Measurements from ENCODE around the gene SOS1.
"Not testable (repeated sequence)": the region's sequence is repeated elsewhere in the genome, so short reads cannot be mapped to it uniquely, and the experiment has no call there.

SOS1 gene

GRCh38 chr2:38951766-38952165, 169.1 kb downstream of the SOS1 start:
- TF ChIP-seq POLR2A (IDR thresholded peaks at IDR 0.05; ENCODE audit: low read depth, low read length) (no peak), TAF1 (IDR thresholded peaks at IDR 0.05; ENCODE audit: borderline replicate concordance, low read depth, low read length) (no peak)
- no peak for DNase-seq (ENCODE audit: insufficient read length)
- FAIRE-seq, result no peak

GRCh38 chr2:38948995-38949394, 171.9 kb downstream of the SOS1 start:
- FAIRE-seq (no peak), DNase-seq (ENCODE audit: insufficient read length) (no peak)
- TF ChIP-seq TAF1 (IDR thresholded peaks at IDR 0.05; ENCODE audit: borderline replicate concordance, low read depth, low read length), result no peak
- TF ChIP-seq POLR2AphosphoS5 (IDR thresholded peaks at IDR 0.05; ENCODE audit: low read depth, low read length), result no peak
- no peak for TF ChIP-seq POLR2A (IDR thresholded peaks at IDR 0.05; ENCODE audit: low read depth, low read length)

DNA sequence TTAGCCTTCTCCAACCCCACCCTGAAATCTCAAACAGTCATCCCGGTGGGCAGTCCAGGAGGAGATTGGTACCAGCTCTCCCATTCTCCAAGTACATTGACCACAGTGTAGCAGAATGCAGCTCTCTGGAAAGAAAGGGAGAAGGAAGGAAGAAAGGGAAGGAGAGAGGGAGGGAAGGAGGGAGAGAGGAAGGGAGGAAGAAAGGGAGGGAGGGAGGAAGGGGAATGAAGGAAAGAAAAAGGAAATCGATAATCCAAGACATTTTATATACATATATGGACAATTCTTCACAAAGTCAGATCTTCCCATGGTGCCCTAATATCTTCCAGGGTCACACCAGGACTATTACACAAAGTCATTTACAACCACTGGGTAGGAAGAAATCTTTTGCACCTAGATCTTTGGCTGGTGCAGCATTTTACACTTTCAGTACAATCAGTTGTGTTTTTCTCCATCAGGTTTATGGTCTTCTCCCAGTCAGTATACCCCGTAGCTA, 172.4 kb downstream of the SOS1 start:
- TF ChIP-seq TAF1 (IDR thresholded peaks at IDR 0.05; ENCODE audit: borderline replicate concordance, low read depth, low read length) (no peak), POLR2A (IDR thresholded peaks at IDR 0.05; ENCODE audit: low read depth, low read length) (no peak), POLR2AphosphoS5 (IDR thresholded peaks at IDR 0.05; ENCODE audit: low read depth, low read length) (no peak)
- DNase-seq (ENCODE audit: insufficient read length), result no peak
- no peak for FAIRE-seq

DNA sequence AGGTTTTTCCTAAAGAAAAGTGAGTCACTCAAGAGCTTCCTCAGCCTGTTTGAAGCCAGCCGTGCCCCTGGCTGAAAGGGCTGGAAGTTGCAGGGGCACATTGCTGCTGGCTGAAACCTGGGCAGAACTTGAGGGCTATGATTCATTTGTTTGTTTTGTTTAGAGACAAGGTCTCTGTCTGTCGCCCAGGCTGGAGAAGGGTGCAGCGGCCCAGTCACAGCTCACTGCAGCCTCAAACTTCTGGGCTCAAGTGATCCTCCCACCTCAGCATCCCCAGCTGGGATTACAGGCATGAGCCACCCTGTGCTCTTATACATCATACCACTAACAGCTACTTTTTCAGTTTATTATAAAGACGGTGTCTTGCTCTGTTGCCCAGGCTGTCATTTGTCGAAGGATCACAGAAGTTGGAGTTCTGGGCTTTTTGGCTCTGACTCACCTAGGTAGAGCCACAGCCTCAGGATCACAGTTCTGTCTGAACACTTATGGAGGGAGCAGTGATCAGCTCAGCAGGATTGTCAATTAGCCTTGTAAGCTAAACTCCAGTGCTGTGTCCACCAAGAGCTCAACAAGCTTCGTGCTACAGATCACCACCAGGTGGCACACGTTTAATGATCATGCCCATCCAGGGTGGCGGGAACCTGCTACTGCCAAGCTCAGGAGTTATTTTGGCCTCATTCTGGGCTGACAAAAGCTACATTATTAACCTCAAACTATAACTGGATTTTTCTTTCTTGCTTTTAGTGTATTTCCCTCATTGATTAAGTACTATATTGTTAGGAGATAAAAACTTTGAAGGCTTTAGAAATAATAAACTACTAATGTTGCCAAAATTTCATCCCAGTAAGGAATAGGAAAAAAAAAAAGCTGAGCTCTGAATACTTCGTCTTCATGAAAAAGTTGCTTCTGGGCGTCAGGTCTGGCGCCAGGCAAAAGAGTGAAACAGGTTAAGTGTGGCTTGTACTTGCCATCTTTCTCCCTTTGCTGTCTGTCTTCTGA, 173.3 kb downstream of the SOS1 start:
- FAIRE-seq (peak; percentile 89), DNase-seq (ENCODE audit: insufficient read length) (peak; percentile 38)
- TF ChIP-seq POLR2AphosphoS5 (IDR thresholded peaks at IDR 0.05; ENCODE audit: low read depth, low read length) (no peak), POLR2A (IDR thresholded peaks at IDR 0.05; ENCODE audit: low read depth, low read length) (no peak), TAF1 (IDR thresholded peaks at IDR 0.05; ENCODE audit: borderline replicate concordance, low read depth, low read length) (no peak)

GRCh38 chr2:38945911-38946310, 174.9 kb downstream of the SOS1 start:
- TF ChIP-seq POLR2AphosphoS5 (IDR thresholded peaks at IDR 0.05; ENCODE audit: low read depth, low read length) (no peak), POLR2A (IDR thresholded peaks at IDR 0.05; ENCODE audit: low read depth, low read length) (no peak), TAF1 (IDR thresholded peaks at IDR 0.05; ENCODE audit: borderline replicate concordance, low read depth, low read length) (no peak)
- FAIRE-seq (no peak), DNase-seq (ENCODE audit: insufficient read length) (no peak)

GRCh38 chr2:38945372-38945771, 175.5 kb downstream of the SOS1 start:
- DNase-seq (ENCODE audit: insufficient read length), result no peak
- TF ChIP-seq POLR2A (IDR thresholded peaks at IDR 0.05; ENCODE audit: low read depth, low read length), result no peak
- FAIRE-seq, result no peak

GRCh38 chr2:38943784-38944183, 177.1 kb downstream of the SOS1 start:
- DNase-seq (ENCODE audit: insufficient read length) (no peak), FAIRE-seq (no peak)
- TF ChIP-seq POLR2A (IDR thresholded peaks at IDR 0.05; ENCODE audit: low read depth, low read length) (no peak), POLR2AphosphoS5 (IDR thresholded peaks at IDR 0.05; ENCODE audit: low read depth, low read length) (no peak), TAF1 (IDR thresholded peaks at IDR 0.05; ENCODE audit: borderline replicate concordance, low read depth, low read length) (no peak)

- DNase-seq (ENCODE audit: insufficient read length), result no peak
- no peak for FAIRE-seq
Observed at GRCh38 chr2:38940746-38941145, 180.1 kb downstream of the SOS1 start.

GRCh38 chr2:38937548-38937947, 183.3 kb downstream of the SOS1 start:
- DNase-seq (ENCODE audit: insufficient read length) (no peak), FAIRE-seq (peak; percentile 53)
- no peak for TF ChIP-seq POLR2A (IDR thresholded peaks at IDR 0.05; ENCODE audit: low read depth, low read length)
- TF ChIP-seq POLR2AphosphoS5 (IDR thresholded peaks at IDR 0.05; ENCODE audit: low read depth, low read length), result no peak
- TF ChIP-seq TAF1 (IDR thresholded peaks at IDR 0.05; ENCODE audit: borderline replicate concordance, low read depth, low read length), result no peak

More at GRCh38 chr2:38940746-38941145, 180.1 kb downstream of the SOS1 start:
- TF ChIP-seq POLR2A (IDR thresholded peaks at IDR 0.05; ENCODE audit: low read depth, low read length) (no peak), POLR2AphosphoS5 (IDR thresholded peaks at IDR 0.05; ENCODE audit: low read depth, low read length) (no peak), TAF1 (IDR thresholded peaks at IDR 0.05; ENCODE audit: borderline replicate concordance, low read depth, low read length) (no peak)

DNA sequence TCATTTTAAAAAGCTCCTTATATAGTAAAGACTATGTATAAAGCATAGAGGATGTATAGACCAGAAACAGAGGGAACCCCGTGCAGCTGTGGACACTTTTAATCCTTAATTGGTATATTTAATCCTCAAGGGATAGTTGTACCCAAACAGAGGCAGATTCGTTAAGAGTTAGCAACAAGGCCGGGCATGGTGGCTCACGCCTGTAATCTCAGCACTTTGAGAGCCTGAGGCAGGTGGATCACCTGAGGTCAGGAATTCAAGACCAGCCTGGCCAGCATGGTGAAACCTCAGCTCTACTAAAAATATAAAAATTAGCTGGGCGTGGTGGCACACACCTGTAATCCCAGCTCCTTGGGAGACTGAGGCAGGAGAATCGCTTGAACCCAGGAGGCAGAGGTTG, 184.3 kb downstream of the SOS1 start:
- DNase-seq (ENCODE audit: insufficient read length), result not testable (repeated sequence)

GRCh38 chr2:38935568-38936172, 185.2 kb downstream of the SOS1 start:
- TF ChIP-seq POLR2A (IDR thresholded peaks at IDR 0.05; ENCODE audit: low read depth, low read length) (no peak), TAF1 (IDR thresholded peaks at IDR 0.05; ENCODE audit: borderline replicate concordance, low read depth, low read length) (no peak), POLR2AphosphoS5 (IDR thresholded peaks at IDR 0.05; ENCODE audit: low read depth, low read length) (no peak)

More for the DNA sequence above, 184.3 kb downstream of the SOS1 start:
- FAIRE-seq, result not testable (repeated sequence)

GRCh38 chr2:38934742-38935141, 186.1 kb downstream of the SOS1 start:
- TF ChIP-seq TAF1 (IDR thresholded peaks at IDR 0.05; ENCODE audit: borderline replicate concordance, low read depth, low read length) (no peak), POLR2AphosphoS5 (IDR thresholded peaks at IDR 0.05; ENCODE audit: low read depth, low read length) (no peak), POLR2A (IDR thresholded peaks at IDR 0.05; ENCODE audit: low read depth, low read length) (no peak)
- FAIRE-seq (no peak), DNase-seq (ENCODE audit: insufficient read length) (no peak)

More at GRCh38 chr2:38935568-38936172, 185.2 kb downstream of the SOS1 start:
- DNase-seq (ENCODE audit: insufficient read length), result no peak
- FAIRE-seq, result no peak

All from GM12892 (cell line).